GM18907 (cell line): Measurements from ENCODE around the gene DDX5.

ENCODE experiments used
- ATAC-seq: cut with Tn5 transposase; IDR thresholded peaks from one replicate; pipeline ENCODE4 v1.9.1; 2021; ENCODE audit warnings: mild to moderate bottlenecking, moderate library complexity; ENCODE audit not compliant: unreplicated experiment

Gene DDX5

GRCh38 chr17:64448665-64449512, 57.2 kb downstream of the DDX5 start, which contains the start of gene MILR1:
MILR1 (plus strand) TSS chr17:64449115; CDS start chr17:64449169, 54 bp downstream.
- peak; percentile 74 for ATAC-seq
